HUES6 (cell line): Measurements from ENCODE around the gene NELFA.

ENCODE experiments used
- H3K27ac ChIP-seq: 2 replicates; pipeline ENCODE4 v1.7.0; 2013; ENCODE audit warnings: low read depth, mild to moderate bottlenecking, low read length, inconsistent platforms
- H3K27me3 ChIP-seq: 2 replicates; pipeline ENCODE4 v1.6.1; 2013; ENCODE audit warnings: low read length; ENCODE audit not compliant: control insufficient read depth, insufficient read depth
- H3K36me3 ChIP-seq: 2 replicates; pipeline ENCODE4 v1.6.1; 2013; ENCODE audit warnings: low read length; ENCODE audit not compliant: control insufficient read depth, insufficient read depth
- H3K4me1 ChIP-seq: 2 replicates; pipeline ENCODE4 v1.6.1; 2013; ENCODE audit warnings: low read length; ENCODE audit not compliant: control insufficient read depth, insufficient read depth
- H3K4me3 ChIP-seq: 2 replicates; pipeline ENCODE4 v1.5.1; 2013; ENCODE audit warnings: low read depth, low read length
- H3K9ac ChIP-seq: one replicate; pipeline ENCODE4 v1.6.1; 2013; ENCODE audit warnings: mild to moderate bottlenecking, low read length
- H3K9me3 ChIP-seq: 2 replicates; pipeline ENCODE4 v1.6.1; 2013; ENCODE audit warnings: low read depth, low read length; ENCODE audit not compliant: control insufficient read depth, insufficient read depth

NELFA gene

DNA sequence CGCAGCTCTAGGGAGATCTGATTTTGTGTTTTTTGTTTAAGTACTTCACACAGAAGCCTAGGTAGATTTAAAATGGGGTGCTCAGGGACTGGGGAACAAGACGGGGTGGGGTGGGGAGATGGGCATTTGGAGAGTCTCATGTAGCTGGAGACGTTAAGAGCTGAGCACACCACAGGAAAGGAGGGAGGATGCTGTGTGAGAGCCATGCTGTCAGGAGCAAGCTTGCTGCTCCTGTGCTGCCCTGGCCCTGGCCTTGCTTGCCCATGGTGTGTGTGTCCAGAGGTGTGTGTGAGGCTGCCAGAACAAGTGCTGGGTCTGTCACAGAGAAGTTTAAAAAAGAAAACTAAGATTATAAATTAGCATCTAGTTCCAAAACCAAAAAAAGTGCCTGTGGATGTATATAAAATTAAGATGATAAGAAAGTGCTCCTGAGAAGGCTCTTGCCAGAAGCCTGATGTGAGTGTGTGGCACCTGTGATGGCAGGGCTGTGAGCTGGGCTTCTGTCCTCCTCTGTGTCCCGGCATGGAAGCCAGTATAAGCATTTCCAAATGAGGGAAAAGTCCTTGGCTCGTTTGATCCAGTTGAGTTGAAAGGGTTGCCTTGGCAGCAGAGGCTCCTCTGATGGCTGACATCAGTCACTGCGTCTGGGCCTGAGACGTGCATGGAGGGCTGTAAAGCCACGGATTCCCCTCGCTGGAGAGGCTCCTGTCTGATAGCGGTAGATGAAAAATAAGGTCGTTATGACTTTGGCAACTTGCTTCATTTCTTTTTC lies 63.5 kb downstream of the NELFA start:
- Histone ChIP-seq H3K4me1 (no peaks in the 10 kb centered on the region), H3K27ac (no peak overlapping the region), H3K36me3 (peaks cover 62% of the 10 kb centered on the region), H3K9ac (no peak overlapping the region), H3K9me3 (no peaks in the 10 kb centered on the region), H3K4me3 (no peak overlapping the region), H3K27me3 (no peaks in the 10 kb centered on the region)

DNA sequence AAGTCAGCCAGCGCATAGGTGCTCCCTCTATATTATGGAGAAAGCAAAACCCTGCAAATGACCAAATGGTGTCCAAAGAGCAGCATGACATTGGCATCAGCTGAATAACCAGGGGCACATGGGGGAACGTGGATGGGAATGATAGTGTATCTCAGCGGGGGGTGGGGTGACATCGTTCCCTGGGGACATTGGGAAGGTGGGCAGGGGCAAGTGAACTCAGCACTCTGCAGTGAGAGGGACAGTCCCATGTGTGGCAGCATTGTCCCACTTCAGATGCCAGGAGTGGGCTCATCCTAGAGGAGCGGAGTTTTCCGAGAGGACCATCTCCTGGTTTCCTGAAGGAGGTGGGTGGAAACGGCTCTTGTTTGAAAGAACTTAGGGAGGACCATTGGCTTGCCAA lies 64.8 kb downstream of the NELFA start:
- H3K4me1 ChIP-seq, result no peaks in the 10 kb centered on the region
- H3K27me3 ChIP-seq, result no peaks in the 10 kb centered on the region
- H3K36me3 ChIP-seq, result peaks cover 70% of the 10 kb centered on the region
- no peak overlapping the region for H3K4me3 ChIP-seq
- H3K9ac ChIP-seq, result no peak overlapping the region
- no peak overlapping the region for H3K27ac ChIP-seq
- H3K9me3 ChIP-seq, result no peaks in the 10 kb centered on the region

- no peak overlapping the region for H3K9ac ChIP-seq
- peaks cover 69% of the 10 kb centered on the region for H3K36me3 ChIP-seq
- no peaks in the 10 kb centered on the region for H3K27me3 ChIP-seq
- H3K4me3 ChIP-seq, result no peak overlapping the region
- no peaks in the 10 kb centered on the region for H3K9me3 ChIP-seq
- no peaks in the 10 kb centered on the region for H3K4me1 ChIP-seq
- no peak overlapping the region for H3K27ac ChIP-seq
Measured at GRCh38 chr4:1940566-1940965, 68.2 kb downstream of the NELFA start.

- Histone ChIP-seq H3K9ac (no peak overlapping the region), H3K4me1 (no peaks in the 10 kb centered on the region), H3K4me3 (no peak overlapping the region), H3K9me3 (no peaks in the 10 kb centered on the region), H3K27me3 (no peaks in the 10 kb centered on the region), H3K36me3 (peaks cover 72% of the 10 kb centered on the region), H3K27ac (no peak overlapping the region)
Measured at GRCh38 chr4:1939664-1940509, 68.9 kb downstream of the NELFA start.

DNA sequence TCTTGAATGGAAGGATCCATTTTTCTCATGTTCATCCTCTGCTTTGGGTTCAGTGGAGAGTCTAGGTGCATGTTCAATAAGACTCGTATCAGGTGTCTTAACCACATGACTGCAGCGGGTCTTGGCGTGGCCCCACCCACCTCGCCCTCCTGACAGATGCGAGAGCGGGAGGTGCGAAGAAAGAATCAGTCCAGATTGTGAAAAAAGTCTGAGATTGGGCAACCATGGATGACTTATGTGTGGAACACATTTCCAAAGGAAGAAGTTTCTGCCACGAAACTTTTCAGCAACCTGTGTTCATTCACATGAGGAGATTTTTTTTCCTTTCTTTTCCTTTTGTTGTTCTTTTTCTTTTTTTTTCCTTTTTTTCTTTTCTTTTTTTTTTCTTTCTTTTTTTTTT lies 70.7 kb downstream of the NELFA start:
- Histone ChIP-seq H3K27ac (no peak overlapping the region), H3K9me3 (no peaks in the 10 kb centered on the region), H3K4me3 (no peak overlapping the region), H3K36me3 (peaks cover 61% of the 10 kb centered on the region), H3K9ac (no peak overlapping the region), H3K27me3 (no peaks in the 10 kb centered on the region), H3K4me1 (no peaks in the 10 kb centered on the region)

GRCh38 chr4:1937550-1937949 lies 71.2 kb downstream of the NELFA start:
- H3K9me3 ChIP-seq, result no peaks in the 10 kb centered on the region
- H3K27ac ChIP-seq, result no peak overlapping the region
- no peaks in the 10 kb centered on the region for H3K4me1 ChIP-seq
- H3K27me3 ChIP-seq, result no peaks in the 10 kb centered on the region
- peaks cover 61% of the 10 kb centered on the region for H3K36me3 ChIP-seq
- no peak overlapping the region for H3K9ac ChIP-seq
- no peak overlapping the region for H3K4me3 ChIP-seq

GRCh38 chr4:1933700-1934099 lies 75.1 kb downstream of the NELFA start:
- H3K4me1 ChIP-seq, result no peaks in the 10 kb centered on the region
- no peaks in the 10 kb centered on the region for H3K27me3 ChIP-seq
- H3K4me3 ChIP-seq, result no peak overlapping the region
- peaks cover 56% of the 10 kb centered on the region for H3K36me3 ChIP-seq
- no peak overlapping the region for H3K27ac ChIP-seq
- H3K9ac ChIP-seq, result no peak overlapping the region
- H3K9me3 ChIP-seq, result no peaks in the 10 kb centered on the region

DNA sequence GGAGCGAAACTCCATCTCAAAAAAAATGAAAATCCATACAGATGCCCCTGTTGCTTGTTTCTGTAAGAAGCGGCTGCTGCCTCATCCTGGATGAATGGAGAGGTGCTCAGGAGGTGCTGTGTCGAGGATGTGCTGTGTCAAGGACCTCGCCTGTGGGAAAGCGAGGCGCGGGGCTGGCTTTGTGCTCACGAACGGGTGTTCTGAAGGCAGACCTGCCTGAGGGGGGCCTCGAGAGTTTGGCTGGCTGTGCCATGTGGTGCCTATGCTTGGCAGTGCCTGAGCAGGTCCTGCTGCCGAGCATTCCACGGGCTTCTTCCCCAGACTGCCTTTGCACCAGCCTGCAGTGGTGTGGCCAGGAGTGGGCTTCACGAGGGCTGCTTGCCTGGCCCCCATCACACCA lies 76.0 kb downstream of the NELFA start:
- Histone ChIP-seq H3K27ac (no peak overlapping the region), H3K27me3 (no peaks in the 10 kb centered on the region), H3K9me3 (no peaks in the 10 kb centered on the region), H3K9ac (no peak overlapping the region), H3K4me1 (peaks cover 3% of the 10 kb centered on the region; the same call in 1 of the 2 replicates), H3K4me3 (no peak overlapping the region), H3K36me3 (peaks cover 60% of the 10 kb centered on the region)
